GM21825 (cell line): Measurements from ENCODE around the gene NFX1.

Experiments
- ATAC-seq: cut with Tn5 transposase; IDR thresholded peaks from one replicate; pipeline ENCODE4 v1.9.1; 2021; ENCODE audit warnings: mild to moderate bottlenecking, moderate library complexity; ENCODE audit not compliant: unreplicated experiment

Gene NFX1

GRCh38 chr9:33290247-33291030, at the start of gene NFX1:
Gene NFX1 (plus strand): TSS chr9:33290516. CDS start chr9:33290573, 57 bp downstream.
- peak; percentile 79 for ATAC-seq

DNA sequence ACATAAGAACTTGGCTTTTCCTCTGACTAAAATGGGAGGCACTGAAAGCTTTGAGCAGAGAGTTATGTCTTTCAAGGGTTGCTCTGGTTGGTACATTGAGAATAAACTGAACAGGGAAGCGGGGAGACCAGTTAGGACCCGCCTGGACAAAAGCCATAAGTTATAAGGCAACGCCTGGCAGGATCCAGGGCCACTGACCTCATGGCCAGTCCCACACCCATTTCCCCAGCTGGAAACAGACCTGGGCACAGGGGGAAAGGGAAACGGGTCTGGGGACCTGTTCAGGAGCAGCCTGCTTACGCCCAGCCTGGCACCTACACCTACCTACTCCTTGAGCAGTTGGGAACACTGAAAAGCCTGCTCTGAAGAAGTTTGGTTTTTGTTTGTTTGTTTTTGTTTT, 49.0 kb upstream of the NFX1 start:
- ATAC-seq: no peak

DNA sequence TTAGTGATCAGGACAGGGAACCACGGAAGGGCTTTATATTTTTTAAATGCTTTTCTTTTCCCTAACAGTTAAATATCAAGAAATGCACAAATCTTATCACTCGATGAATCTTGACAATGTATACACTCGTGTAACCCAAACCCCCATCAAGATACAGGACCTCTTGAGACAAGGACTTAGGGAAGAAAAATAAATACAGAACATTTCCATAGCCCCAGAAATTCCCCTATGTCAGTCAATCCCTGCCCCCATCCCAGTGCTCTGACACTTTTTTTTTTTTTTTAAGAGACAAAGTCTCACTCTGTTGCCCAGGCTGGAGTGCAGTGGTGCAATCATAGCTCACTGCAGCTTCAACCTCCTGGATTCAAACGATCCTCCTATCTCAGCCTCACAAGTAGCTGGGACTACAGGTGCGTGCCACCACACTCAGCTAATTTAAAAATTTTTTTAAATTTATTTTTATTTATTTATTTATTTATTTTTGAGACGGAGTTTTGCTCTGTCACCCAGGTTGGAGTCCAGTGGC, 47.6 kb upstream of the NFX1 start:
- no peak for ATAC-seq

- ATAC-seq: no peak
Observed at GRCh38 chr9:33244137-33244784, 46.1 kb upstream of the NFX1 start.

DNA sequence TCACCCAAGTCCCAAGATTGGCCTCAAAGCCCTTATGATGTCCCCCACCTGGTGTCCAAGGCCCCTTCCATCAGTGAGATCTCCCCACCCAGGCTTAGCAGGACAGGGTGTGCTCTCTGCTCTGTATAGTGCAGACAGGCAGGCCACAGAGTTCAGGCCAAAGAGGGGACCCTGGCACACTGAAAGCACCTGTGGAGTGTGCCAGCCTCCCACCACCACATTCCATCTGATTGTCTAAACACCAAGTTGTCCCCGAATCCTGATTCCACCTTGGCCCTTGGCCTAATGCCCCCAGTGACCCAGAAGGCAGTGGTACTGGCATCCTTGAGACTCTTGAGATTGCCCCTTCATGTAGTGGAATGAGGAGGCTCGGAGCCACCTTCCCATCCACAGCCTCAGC, 45.0 kb upstream of the NFX1 start:
- no peak for ATAC-seq

- no peak for ATAC-seq
Observed at GRCh38 chr9:33246269-33246860, 44.0 kb upstream of the NFX1 start.

DNA sequence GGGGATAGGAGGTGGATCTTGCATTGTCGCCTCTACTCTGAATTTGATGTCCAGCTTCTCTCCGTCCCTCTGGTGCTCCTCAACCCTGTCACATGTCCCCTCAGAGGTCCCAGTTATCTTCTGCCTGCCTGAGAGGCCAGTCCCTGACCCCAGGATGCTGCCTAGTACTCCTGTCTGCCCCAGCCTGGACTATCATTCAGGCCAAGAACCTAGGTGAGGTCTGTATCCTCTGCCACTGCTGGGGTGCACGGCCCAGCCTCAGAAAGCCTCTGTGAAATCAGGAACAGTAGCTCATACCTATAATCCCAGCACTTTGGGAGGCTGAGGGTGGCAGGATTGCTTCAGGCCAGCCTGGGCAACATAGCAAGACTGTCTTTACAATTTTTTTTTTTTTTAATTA, 41.7 kb upstream of the NFX1 start:
- ATAC-seq: peak; percentile 12

DNA sequence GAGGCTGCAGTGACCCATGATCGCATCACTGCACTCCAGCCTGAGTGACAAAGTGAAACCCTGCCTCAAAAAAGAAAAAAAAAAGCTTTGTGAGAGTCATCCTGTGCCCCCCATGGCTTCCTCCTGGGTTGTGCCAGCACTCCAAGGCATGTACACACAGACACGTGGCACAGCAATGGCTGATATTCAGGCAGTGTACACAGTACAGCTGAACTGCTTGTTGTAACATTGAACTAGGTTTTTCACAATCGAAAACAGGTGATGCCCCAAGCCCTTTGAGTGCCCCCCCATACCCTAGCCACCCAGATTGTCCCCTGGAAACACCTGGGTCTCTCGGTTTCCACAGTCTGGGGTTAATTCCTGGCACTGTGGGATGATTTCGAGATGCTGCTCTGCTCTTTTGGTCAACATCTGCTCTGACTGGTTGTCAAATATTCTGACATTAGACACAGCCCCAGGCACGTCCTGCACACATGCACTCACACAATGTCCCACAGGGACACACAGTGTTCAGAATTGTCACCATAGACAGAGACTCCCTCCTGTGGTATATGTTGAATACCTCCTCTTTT, 41.1 kb upstream of the NFX1 start:
- peak; percentile 59 for ATAC-seq

DNA sequence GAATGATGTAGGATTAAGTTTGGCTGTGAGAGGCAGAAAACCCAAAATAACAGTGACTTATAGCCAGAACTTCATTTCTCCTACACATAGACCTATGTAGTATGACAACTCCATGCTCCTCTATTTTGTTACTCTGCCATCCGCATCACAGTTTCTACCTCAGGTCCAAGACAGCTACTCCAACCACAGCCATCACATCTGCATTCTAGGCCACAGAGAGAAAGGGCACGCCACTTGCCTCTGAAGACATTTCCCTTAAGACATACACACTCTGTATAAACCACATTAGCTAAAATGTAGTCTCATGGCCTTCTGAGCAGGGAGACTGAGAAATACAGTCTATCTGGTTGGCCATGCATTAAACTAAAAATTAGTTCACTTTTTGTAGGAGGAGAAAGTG, 40.3 kb upstream of the NFX1 start:
- no peak for ATAC-seq

DNA sequence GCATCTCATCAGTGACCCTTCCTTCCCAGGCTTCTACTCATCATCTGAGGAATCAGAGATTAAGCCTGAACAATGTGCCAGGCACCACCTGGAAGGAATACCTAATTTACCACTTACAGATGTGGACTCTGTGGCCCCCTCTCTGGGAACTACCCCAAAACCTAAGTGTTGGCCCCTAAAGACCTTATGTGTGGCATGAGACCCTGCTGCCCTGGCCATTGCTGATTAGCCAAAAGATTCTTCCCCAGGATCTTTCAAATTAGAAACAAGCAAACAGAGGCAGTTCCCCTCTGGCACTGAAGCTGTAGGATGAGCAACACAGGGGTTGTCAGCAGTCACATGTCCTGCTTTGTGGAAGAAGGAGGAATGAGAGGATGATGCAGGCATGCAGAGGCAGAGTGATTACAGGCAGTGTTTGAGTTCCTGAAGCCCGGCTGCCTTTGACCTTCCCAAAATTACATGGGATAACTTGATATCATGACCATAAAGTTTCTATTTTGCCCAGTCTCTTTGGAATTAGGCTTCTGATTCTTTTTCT, 39.8 kb upstream of the NFX1 start:
- ATAC-seq: no peak

DNA sequence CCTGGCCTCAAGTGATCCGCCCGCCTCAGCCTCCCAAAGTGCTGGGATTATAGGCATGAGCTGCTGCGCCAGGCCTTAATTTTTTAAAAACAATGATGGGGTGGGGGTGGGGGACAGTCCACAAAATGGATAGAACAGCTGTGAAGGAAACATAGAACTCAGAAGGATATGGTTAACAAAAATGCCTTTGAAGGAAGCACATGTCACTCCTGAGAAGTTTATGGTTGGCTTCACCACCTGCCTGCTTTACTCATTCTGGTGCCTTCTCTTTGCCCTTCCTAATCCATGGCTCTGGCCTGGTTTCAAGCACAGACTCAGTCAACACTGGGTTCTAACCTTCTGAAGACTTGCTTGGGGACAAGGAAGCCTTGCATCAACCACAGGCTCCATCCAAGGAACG, 36.1 kb upstream of the NFX1 start:
- no peak for ATAC-seq

DNA sequence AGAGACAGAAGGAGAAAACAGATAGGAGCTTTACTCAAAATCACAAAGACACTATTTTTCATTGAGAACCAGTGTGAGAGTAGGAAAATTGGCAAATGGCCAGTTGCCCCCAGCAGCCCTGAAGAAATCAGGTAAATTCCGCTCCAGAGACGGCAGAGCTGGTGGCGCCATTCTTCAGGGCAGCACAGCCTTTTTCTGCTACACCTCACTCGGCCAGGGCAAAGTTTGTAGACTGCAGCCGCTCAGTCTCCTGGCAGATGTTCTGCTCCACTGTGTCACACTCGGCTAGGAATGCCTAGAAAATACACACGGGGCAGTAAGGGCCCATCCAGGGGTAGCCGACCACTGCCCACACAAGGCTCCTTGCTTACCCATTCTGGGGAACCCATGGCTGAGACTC, 35.3 kb upstream of the NFX1 start:
- ATAC-seq: no peak

DNA sequence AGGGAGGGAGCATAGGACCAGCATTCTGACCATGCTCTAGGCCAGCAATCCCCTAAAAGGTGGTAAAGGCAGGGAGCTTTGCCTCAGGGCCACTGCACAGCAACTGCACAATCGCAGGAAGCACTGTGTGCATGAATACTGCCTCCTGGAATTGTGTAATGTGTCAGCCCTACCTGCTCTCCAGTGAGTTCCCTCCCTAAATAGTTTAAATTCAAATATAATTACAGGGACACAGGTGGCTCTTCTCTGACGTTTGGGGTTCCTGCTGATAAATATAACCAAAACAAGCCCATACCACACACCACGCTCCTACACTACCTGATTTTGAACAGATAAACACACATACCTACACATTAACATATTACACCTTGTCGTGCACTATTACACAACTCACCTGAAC, 34.8 kb upstream of the NFX1 start:
- ATAC-seq: no peak

GRCh38 chr9:33256236-33256635, 34.1 kb upstream of the NFX1 start:
- no peak for ATAC-seq

- ATAC-seq: no peak
Observed at GRCh38 chr9:33257276-33257675, 33.0 kb upstream of the NFX1 start.

DNA sequence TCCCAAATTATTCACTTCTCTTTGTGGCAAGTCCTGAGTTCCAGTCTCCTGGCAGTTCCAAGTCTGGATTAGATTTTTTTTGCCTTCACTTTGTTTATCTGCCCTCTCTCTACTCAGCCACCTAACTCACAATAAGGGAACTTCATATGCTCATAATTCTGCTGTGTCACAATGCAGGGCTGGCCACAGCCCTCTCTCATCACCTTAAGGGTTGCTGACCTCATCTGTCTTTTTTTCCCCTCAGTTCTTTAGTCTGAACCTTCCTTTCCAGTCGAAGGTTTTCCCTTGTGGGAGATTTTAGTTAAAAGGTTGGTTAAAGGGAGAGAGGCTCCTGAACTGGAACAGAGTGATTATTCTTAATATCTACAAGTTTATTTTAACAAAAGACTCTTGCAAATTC, 29.9 kb upstream of the NFX1 start:
- no peak for ATAC-seq

DNA sequence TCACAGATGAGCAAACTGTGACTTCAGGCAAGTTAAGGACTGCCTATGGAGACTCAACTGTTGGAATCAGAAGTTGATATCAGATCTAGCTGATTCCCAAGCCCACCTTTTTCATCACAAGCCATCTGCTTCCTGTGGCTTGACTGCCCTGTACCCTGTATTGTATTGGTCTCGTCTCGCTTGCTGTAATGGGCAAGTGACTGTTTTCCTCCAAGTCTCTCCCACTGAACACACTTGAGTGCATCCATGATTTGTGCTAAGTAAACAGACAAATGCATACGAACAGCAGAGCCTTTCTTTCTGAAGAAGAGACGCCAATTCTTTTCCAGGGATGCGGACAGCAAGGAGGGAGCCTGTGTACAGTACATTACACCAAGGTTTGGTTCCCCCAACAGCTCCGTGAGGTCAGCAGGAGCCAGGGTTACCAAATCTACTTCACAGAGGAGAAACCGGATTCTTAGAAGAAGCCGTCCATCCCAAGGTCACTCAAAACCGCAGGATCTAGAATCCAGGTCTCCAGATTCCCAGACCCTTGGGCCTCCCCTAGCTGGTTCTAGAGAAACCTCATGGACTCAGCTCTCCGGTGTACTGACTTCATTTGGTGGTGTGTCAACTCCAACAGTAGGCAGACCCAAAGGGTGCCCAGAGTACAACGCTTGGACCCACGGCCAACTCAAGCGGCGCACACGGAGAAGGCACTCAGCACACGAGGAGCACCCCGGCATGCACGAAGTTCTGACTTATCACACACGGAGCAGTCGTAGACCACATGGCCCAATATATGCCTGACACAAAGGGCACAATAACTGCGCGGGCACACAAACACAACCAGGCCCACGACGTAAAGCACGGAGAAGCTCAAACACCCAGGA, 26.9 kb upstream of the NFX1 start:
- ATAC-seq: no peak

DNA sequence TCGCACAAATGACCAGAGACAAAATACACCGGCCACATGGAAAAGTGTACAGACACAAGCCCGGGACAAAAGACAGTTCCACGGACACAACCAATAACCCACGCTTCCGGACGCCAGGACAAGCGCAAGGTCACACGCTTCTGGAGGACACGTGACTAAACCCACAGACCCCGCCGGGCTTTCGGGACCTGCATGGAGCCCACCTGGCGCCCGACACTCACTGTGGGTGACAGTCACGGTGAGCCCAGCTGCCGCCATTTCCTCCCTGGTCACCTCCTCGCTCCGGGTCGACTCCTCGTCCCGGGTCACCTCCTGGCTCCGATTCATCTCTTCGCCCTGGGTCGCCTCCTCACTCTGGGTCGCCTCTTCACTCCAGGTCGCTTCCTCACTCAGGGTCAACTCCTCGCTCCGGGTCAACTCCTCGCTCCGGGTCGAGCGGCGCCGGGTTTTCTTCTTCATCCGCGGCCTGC, 26.3 kb upstream of the NFX1 start:
- peak; percentile 21 for ATAC-seq

DNA sequence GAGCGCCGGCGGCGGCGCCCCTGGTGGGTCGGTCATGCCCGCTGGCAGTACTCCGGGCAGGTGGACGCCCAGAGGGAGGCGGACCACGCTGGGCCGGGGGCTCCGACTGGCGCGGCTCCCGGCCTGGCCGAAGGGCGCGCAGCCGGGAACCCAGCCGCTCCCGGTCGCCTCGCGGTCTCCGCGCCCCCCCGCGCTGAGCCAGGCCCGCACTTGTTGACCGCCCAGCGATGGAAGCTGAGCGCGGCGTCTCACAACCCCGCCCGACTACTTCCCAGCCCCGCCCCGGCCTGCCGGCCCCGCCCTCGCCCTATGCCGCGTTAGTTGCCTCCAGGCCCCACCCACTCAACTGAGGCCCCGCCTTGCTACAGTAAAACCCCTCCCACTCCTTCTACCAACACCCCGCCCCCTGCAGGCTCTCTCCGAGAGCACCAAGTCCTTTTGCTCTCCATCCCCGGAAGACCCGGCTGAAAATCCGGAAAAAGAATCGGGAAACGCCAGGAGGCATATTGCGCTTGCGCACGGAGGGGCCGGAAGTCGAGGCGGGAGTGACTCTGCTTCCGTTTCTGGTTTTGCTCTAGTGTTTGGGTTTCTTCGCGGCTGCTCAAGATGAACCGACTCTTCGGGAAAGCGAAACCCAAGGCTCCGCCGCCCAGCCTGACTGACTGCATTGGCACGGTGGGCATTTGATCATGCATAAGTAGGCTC, 25.7 kb upstream of the NFX1 start, which contains the start of the genes BAG1 and CHMP5:
Gene BAG1, minus strand, starts transcription at position 236 of the 705 bp plus-strand sequence.
Gene CHMP5, plus strand, starts transcription at position 577 of the 705 bp plus-strand sequence. Its CDS starts 30 bp downstream, at position 607.
- peak; percentile 87 for ATAC-seq
